H1 (cell line): ENCODE results near the gene TMEM258. TPM values are rescaled to one million over a fixed set of nuclear protein-coding genes. Genes with fewer than 3 reads are reported as not detected.
A peak's percentile ranks its signal among the peaks of the same experiment; 100 is the strongest.

Source experiments
- CTCF ChIA-PET: fragments of 300-600 bp; sonication (Branson Sonifier 250); formaldehyde crosslinking; loops from one replicate; lab custom pipeline; 2021; ENCODE audit not compliant: partially characterized antibody; lab: Charles Lee
- POLR2A ChIA-PET: fragments of 300-600 bp; sonication (Branson Sonifier 250); formaldehyde crosslinking; loops from one replicate; lab custom pipeline; 2021; ENCODE audit warnings: inconsistent platforms; ENCODE audit not compliant: partially characterized antibody; lab: Charles Lee
- DNase-seq, 2 experiments: peaks; one replicate each; pipeline versions ENCODE4 v3.0.0 to v3.0.0-alpha.2; 2010 to 2022; ENCODE audit warnings: low spot score in 2 of 2, low read depth in 1 of 2, mixed read lengths in 1 of 2
- FAIRE-seq: peaks from 2 replicates; lab custom pipeline; 2011; peaks lifted over from hg19 to GRCh38; lab: Jason Lieb, UNC
- H2AFZ ChIP-seq: 2 replicates; pipeline ENCODE4 v1.8.1; 2012; ENCODE audit warnings: low read length, inconsistent platforms
- H2AK5ac ChIP-seq: 2 replicates; pipeline ENCODE4 v1.6.1; 2013; ENCODE audit warnings: low read depth, low read length
- H2BK120ac ChIP-seq: replicated peaks from 2 replicates; pipeline ENCODE3; 2013; ENCODE audit warnings: low read depth, low read length, inconsistent platforms
- H2BK12ac ChIP-seq: 2 replicates; pipeline ENCODE4 v1.6.1; 2013; ENCODE audit warnings: low read depth, low read length
- H2BK15ac ChIP-seq: 2 replicates; pipeline ENCODE4 v1.6.1; 2013; ENCODE audit warnings: low read length
- H2BK20ac ChIP-seq: 2 replicates; pipeline ENCODE4 v1.6.1; 2013; ENCODE audit warnings: low read length
- H2BK5ac ChIP-seq: 2 replicates; pipeline ENCODE4 v1.6.1; 2013; ENCODE audit warnings: low read depth, low read length
- H3K14ac ChIP-seq: 2 replicates; pipeline ENCODE4 v1.6.1; 2013; ENCODE audit warnings: inconsistent platforms; ENCODE audit not compliant: insufficient read length
- H3K18ac ChIP-seq: 2 replicates; pipeline ENCODE4 v1.6.1; 2013; ENCODE audit warnings: low read length; ENCODE audit errors: extremely low read depth
- H3K23ac ChIP-seq: 2 replicates; pipeline ENCODE4 v1.6.1; 2013; ENCODE audit warnings: inconsistent platforms; ENCODE audit not compliant: insufficient read length
- H3K23me2 ChIP-seq: 2 replicates; pipeline ENCODE4 v1.6.1; 2013; ENCODE audit warnings: low read depth, low read length
- H3K27ac ChIP-seq: 2 replicates; pipeline ENCODE4 v1.6.1; 2011; ENCODE audit warnings: low read depth, low read length, inconsistent platforms
- H3K27me3 ChIP-seq, 4 experiments: replicated peaks in 1 of 4; 1 replicate in 1 of 4; 2 replicates in 3 of 4; pipeline versions ENCODE4 v1.6.1 to v1.8.1; 2011 to 2013; ENCODE audit warnings: low read length in 3 of 4, mild to moderate bottlenecking in 3 of 4, inconsistent platforms in 2 of 4, mixed read lengths in 2 of 4, moderate library complexity in 1 of 4; ENCODE audit not compliant: control insufficient read depth in 3 of 4, insufficient read depth in 3 of 4; ENCODE audit errors: extremely low read depth in 1 of 4
- H3K36me3 ChIP-seq, 4 experiments: 2 replicates each; pipeline versions ENCODE4 v1.6.1 to v1.8.1; 2011 to 2013; ENCODE audit warnings: mild to moderate bottlenecking in 4 of 4, low read length in 3 of 4, moderate library complexity in 2 of 4, control low read depth in 1 of 4, inconsistent platforms in 1 of 4; ENCODE audit not compliant: insufficient read depth in 4 of 4, control insufficient read depth in 2 of 4
- H3K4ac ChIP-seq: replicated peaks from 2 replicates; pipeline ENCODE3; 2013; ENCODE audit warnings: low read length, low read depth, mixed read lengths, inconsistent platforms; ENCODE audit not compliant: insufficient read length
- H3K4me1 ChIP-seq, 4 experiments: replicated peaks in 1 of 4; 1 replicate in 1 of 4; 2 replicates in 3 of 4; pipeline versions ENCODE4 v1.6.1 to v1.8.1; 2011 to 2013; ENCODE audit warnings: low read length in 3 of 4, inconsistent platforms in 2 of 4, mixed read lengths in 1 of 4; ENCODE audit not compliant: insufficient read depth in 4 of 4, control insufficient read depth in 3 of 4
- H3K4me2 ChIP-seq, 2 experiments: 2 replicates each; pipeline versions ENCODE4 v1.6.1 to v1.8.1; 2011 to 2013; ENCODE audit warnings: low read depth in 2 of 2, low read length in 2 of 2, control low read depth in 1 of 2, inconsistent platforms in 1 of 2, mild to moderate bottlenecking in 1 of 2; ENCODE audit not compliant: insufficient read depth in 1 of 2
- H3K4me3 ChIP-seq, 4 experiments: fragments of 200-600, 300-600 bp in 1 of 4; sonication (generic), shearing (Covaris generic), sonication (Bioruptor Twin) in 1 of 4; 2 replicates each; pipeline versions ENCODE4 v1.5.1 to v1.8.1; 2011 to 2016; ENCODE audit warnings: low read length in 4 of 4, low read depth in 3 of 4, control low read depth in 2 of 4, inconsistent platforms in 2 of 4, mild to moderate bottlenecking in 2 of 4, mixed read lengths in 1 of 4, moderate library complexity in 1 of 4; ENCODE audit not compliant: insufficient read depth in 2 of 4; ENCODE audit errors: extremely low read depth in 1 of 4
- H3K56ac ChIP-seq: replicated peaks from 2 replicates; pipeline ENCODE3; 2013; ENCODE audit warnings: low read depth, mild to moderate bottlenecking, mixed read lengths, low read length, inconsistent platforms; ENCODE audit not compliant: insufficient read length
- H3K79me1 ChIP-seq: 2 replicates; pipeline ENCODE4 v1.6.1; 2013; ENCODE audit warnings: low read depth, low read length, control low read depth
- H3K79me2 ChIP-seq, 2 experiments: 2 replicates each; pipeline versions ENCODE4 v1.6.1 to v1.8.1; 2012 to 2013; ENCODE audit warnings: low read length in 2 of 2, mild to moderate bottlenecking in 2 of 2, inconsistent platforms in 1 of 2; ENCODE audit not compliant: insufficient read depth in 2 of 2, control insufficient read depth in 1 of 2
- H3K9ac ChIP-seq, 4 experiments: replicated peaks in 1 of 4; 1 replicate in 1 of 4; 2 replicates in 3 of 4; pipeline versions ENCODE4 v1.6.1 to v1.8.1; 2011 to 2013; ENCODE audit warnings: low read depth in 3 of 4, low read length in 3 of 4, control low read depth in 2 of 4, mild to moderate bottlenecking in 2 of 4, moderate library complexity in 2 of 4, inconsistent platforms in 1 of 4; ENCODE audit errors: extremely low read depth in 1 of 4
- H3K9me3 ChIP-seq, 2 experiments: 2 replicates each; pipeline versions ENCODE4 v1.6.1 to v1.8.1; 2012 to 2013; ENCODE audit warnings: mild to moderate bottlenecking in 2 of 2, moderate library complexity in 2 of 2, control low read depth in 1 of 2, inconsistent platforms in 1 of 2, low read depth in 1 of 2, low read length in 1 of 2, mixed read lengths in 1 of 2; ENCODE audit not compliant: insufficient read depth in 2 of 2
- H4K20me1 ChIP-seq, 2 experiments: replicated peaks in 1 of 2; 2 replicates each; pipeline versions ENCODE3 to v1.8.1; 2011 to 2013; ENCODE audit warnings: inconsistent platforms in 2 of 2, low read length in 2 of 2, mild to moderate bottlenecking in 1 of 2; ENCODE audit not compliant: insufficient read depth in 2 of 2, control insufficient read depth in 1 of 2
- H4K5ac ChIP-seq: 2 replicates; pipeline ENCODE4 v1.6.1; 2013; ENCODE audit warnings: low read length, low read depth, mixed read lengths, inconsistent platforms; ENCODE audit not compliant: insufficient read length
- H4K8ac ChIP-seq: 2 replicates; pipeline ENCODE4 v1.8.0; 2013; ENCODE audit warnings: mild to moderate bottlenecking, moderate library complexity, low read length, inconsistent platforms; ENCODE audit not compliant: insufficient read depth; ENCODE audit errors: extremely low read depth
- H4K91ac ChIP-seq: replicated peaks from 2 replicates; pipeline ENCODE3; 2013; ENCODE audit warnings: low read length, mixed read lengths, inconsistent platforms; ENCODE audit not compliant: insufficient read length
- ASH2L ChIP-seq: fragments of 200-600, 300-600 bp; sonication (generic); IDR thresholded peaks from one replicate; pipeline ENCODE4 v1.7.1; 2017; ENCODE audit warnings: low read length
- BRCA1 ChIP-seq: IDR thresholded peaks from 2 replicates; pipeline ENCODE4 v1.6.1; 2012; ENCODE audit warnings: low read depth, low read length, improper control_type of control experiment
- CBX5 ChIP-seq: fragments of 300-800, 300-1000 bp; sonication (generic); IDR thresholded peaks from 2 replicates; pipeline ENCODE4 v1.7.1; 2016; ENCODE audit warnings: antibody characterized with exemption, low read length, low read depth
- CHD1 ChIP-seq: IDR thresholded peaks from 2 replicates; pipeline ENCODE4 v1.6.1; 2012; ENCODE audit warnings: low read depth, low read length, improper control_type of control experiment
- EP300 ChIP-seq, 2 experiments: IDR thresholded peaks; 1 replicate in 1 of 2; 2 replicates in 1 of 2; pipeline ENCODE4 v1.6.1; 2011 to 2012; ENCODE audit warnings: low read depth in 2 of 2, low read length in 2 of 2, mild to moderate bottlenecking in 2 of 2, borderline replicate concordance in 1 of 2, inconsistent platforms in 1 of 2, moderate library complexity in 1 of 2
- FOSL1 ChIP-seq: IDR thresholded peaks from 2 replicates; pipeline ENCODE4 v1.6.1; 2011; ENCODE audit warnings: mild to moderate bottlenecking, low read depth, low read length, moderate library complexity; ENCODE audit not compliant: insufficient read depth
- HDAC6 ChIP-seq: IDR thresholded peaks from one replicate; pipeline ENCODE4 v1.7.1; 2012; ENCODE audit warnings: low read depth, mild to moderate bottlenecking, inconsistent platforms, low read length, moderate library complexity
- JUND ChIP-seq: IDR thresholded peaks from 2 replicates; pipeline ENCODE4 v1.6.1; 2011; ENCODE audit warnings: mild to moderate bottlenecking, improper control_type of control experiment, low read length
- KDM4A ChIP-seq: IDR thresholded peaks from one replicate; pipeline ENCODE4 v1.7.1; 2012; ENCODE audit warnings: low read depth, mild to moderate bottlenecking, moderate library complexity, low read length, inconsistent platforms; ENCODE audit not compliant: severe bottlenecking
- POLR2AphosphoS5 ChIP-seq: IDR thresholded peaks from 2 replicates; pipeline ENCODE4 v1.6.1; 2011; ENCODE audit warnings: low read depth, low read length
- POU5F1 ChIP-seq: IDR thresholded peaks from 2 replicates; pipeline ENCODE4 v1.6.1; 2011; ENCODE audit warnings: low read depth, mild to moderate bottlenecking, low read length, moderate library complexity
- RBBP5 ChIP-seq: IDR thresholded peaks from 2 replicates; pipeline ENCODE4 v1.7.1; 2012; ENCODE audit warnings: low read depth, mild to moderate bottlenecking, inconsistent platforms, low read length, moderate library complexity, borderline replicate concordance
- RFX5 ChIP-seq: IDR thresholded peaks from 2 replicates; pipeline ENCODE4 v1.6.1; 2011; ENCODE audit warnings: low read depth, low read length, improper control_type of control experiment, borderline replicate concordance
- SIX5 ChIP-seq: IDR thresholded peaks from 2 replicates; pipeline ENCODE4 v1.6.1; 2011; ENCODE audit warnings: mild to moderate bottlenecking, low read depth, low read length
- TAF1 ChIP-seq: IDR thresholded peaks from 2 replicates; pipeline ENCODE4 v1.6.1; 2011; ENCODE audit warnings: mild to moderate bottlenecking, low read depth, low read length
- WGBS, 2 experiments: shearing (Covaris generic) in 1 of 2; methylation state at CpG; one replicate each; pipeline versions ENCODE4 v1.1.6 to v1.1.7; 2013 to 2015; ENCODE audit warnings: low lambda C conversion rate in 2 of 2, mixed read lengths in 2 of 2, inconsistent platforms in 1 of 2, low coverage in 1 of 2, missing lambda C conversion rate in 1 of 2; ENCODE audit not compliant: insufficient replicate concordance in 2 of 2, insufficient coverage in 1 of 2, insufficient read length in 1 of 2; ENCODE audit errors: extremely low coverage in 1 of 2, missing lambda C conversion rate in 1 of 2; 5-methylcytosine and 5-hydroxymethylcytosine counted together
- polyA plus RNA-seq, 7 experiments: library from polyadenylated mRNA; depleted of rRNA in 3 of 7; stranded (reverse) in 5 of 7; unstranded in 2 of 7; fragments of >200 nt in 5 of 7; fragments of 200-250 nt in 2 of 7; gene quantifications; 1 replicate in 5 of 7; 2 replicates in 1 of 7; 4 replicates in 1 of 7; pipeline versions ENCODE4 v1.2.1 to v1.2.3, GENCODE V29; 2011 to 2013; ENCODE audit warnings: missing spikeins in 2 of 7, mixed read lengths in 2 of 7
- total RNA-seq: library from RNA; stranded (reverse); fragmentation: NEBNext Ultra II Directional; extraction: Animal tissue kit (Norgen Biotek cat#: 25700); gene quantifications from 2 replicates; pipeline ENCODE4 v1.2.1, GENCODE V29; 2021

Gene TMEM258
- total and polyA plus RNA-seq, 2 of the 8 experiments (the other 6 are each of a cell fraction or from before 2014, with no cell fraction given) = 186 to 759 TPM

GRCh38 chr11:61756147-61756451 is 36.3 kb downstream of the TMEM258 start:
- CTCF ChIA-PET = interaction anchor here (1.0 to 6.0 kb wide), 7 partner anchors 9 to 191 kb away, joined by 3 to 48 read pairs (median 5); partner anchors contain the start of genes FEN1 and TMEM258
- 80% methylated on average over 4 of the region's 4 CpGs; no CpG with 5 or more reads in 1 of the 2 experiments for WGBS, 2 experiments
- Histone ChIP-seq H2AK5ac (no peak overlapping the region), H2BK120ac (no peak overlapping the region), H2BK5ac (peak overlapping the region; percentile 75; the same call in 1 of the 2 replicates), H3K36me3 (no peaks in the 10 kb centered on the region), H3K4me2 (no peak overlapping the region), H3K4ac (no peak overlapping the region), H4K8ac (no peak overlapping the region), H3K23ac (no peak overlapping the region), H3K79me1 (no peaks in the 10 kb centered on the region), H2BK12ac (no peak overlapping the region), H2BK15ac (no peak overlapping the region), H4K91ac (no peak overlapping the region), H4K20me1 (peaks cover 0 to 1% of the 10 kb centered on the region in 2 experiments), H2BK20ac (no peak overlapping the region), H3K23me2 (no peaks in the 10 kb centered on the region), H3K18ac (peak overlapping the region; percentile 38; the same call in 1 of the 2 replicates), H3K4me1 (peaks cover 0 to 18% (median 12%) of the 10 kb centered on the region in 4 experiments; a peak in 6 of 7 replicates), H3K79me2 (no peaks in the 10 kb centered on the region), H3K9me3 (no peaks in the 10 kb centered on the region), H2AFZ (no peak overlapping the region), H3K27me3 (peaks cover 4 to 21% (median 15%) of the 10 kb centered on the region in 4 experiments), H3K56ac (no peak overlapping the region), H3K9ac (no peak overlapping the region), H3K4me3 (no peak overlapping the region), H3K27ac (no peak overlapping the region), H4K5ac (no peak overlapping the region), H3K14ac (no peak overlapping the region)
- POLR2A ChIA-PET = interaction anchor here (3.5 kb wide), 1 partner anchor 37 kb away, joined by 13 read pairs; the partner anchor contains the start of genes FEN1 and TMEM258
- DNase-seq = no peak
- FAIRE-seq = no peak
- TF ChIP-seq POU5F1 = no peak
- no peak for TF ChIP-seq KDM4A
- no peak for TF ChIP-seq CHD1
- no peak for TF ChIP-seq JUND
- no peak for TF ChIP-seq ASH2L
- TF ChIP-seq FOSL1 = no peak
- TF ChIP-seq RFX5 = no peak
- no peak for TF ChIP-seq BRCA1
- TF ChIP-seq HDAC6 = no peak
- no peak for TF ChIP-seq CBX5
- TF ChIP-seq SIX5 = no peak
- TF ChIP-seq EP300 (IDR thresholded peaks at IDR 0.05; ENCODE audit: borderline replicate concordance in 1 of 2, low read depth in 2 of 2, low read length in 2 of 2) = no peak
- no peak for TF ChIP-seq POLR2AphosphoS5
- TF ChIP-seq TAF1 = no peak
- no peak for TF ChIP-seq RBBP5
